MM.1S (cell line): ENCODE data around the gene TMEM204.

Experiments
- DNase-seq: peaks from one replicate; pipeline ENCODE4 v3.0.0-alpha.2; 2015
- H2AFZ ChIP-seq: fragments of 300-600 bp; sonication (generic); 2 replicates; pipeline ENCODE4 v1.6.0; 2016; ENCODE audit warnings: antibody characterized with exemption, low read length
- H3F3A ChIP-seq: fragments of 300-600 bp; sonication (generic); 2 replicates; pipeline ENCODE4 v1.6.1; 2016; ENCODE audit warnings: mild to moderate bottlenecking, antibody characterized with exemption, low read length, moderate library complexity, mixed read lengths; ENCODE audit not compliant: insufficient read depth
- H3K27ac ChIP-seq: fragments of 300-600 bp; sonication (generic); 2 replicates; pipeline ENCODE4 v1.5.1; 2016; ENCODE audit warnings: mild to moderate bottlenecking, low read length
- H3K27me3 ChIP-seq: fragments of 300-600 bp; sonication (generic); replicated peaks from 2 replicates; pipeline ENCODE4 v1.6.0; 2016; ENCODE audit warnings: low read length; ENCODE audit not compliant: insufficient read depth
- H3K36me3 ChIP-seq: fragments of 300-600 bp; sonication (generic); replicated peaks from 2 replicates; pipeline ENCODE4 v1.6.1; 2016; ENCODE audit warnings: mild to moderate bottlenecking, low read length, mixed read lengths; ENCODE audit not compliant: insufficient read depth
- H3K4me1 ChIP-seq: fragments of 300-600 bp; sonication (generic); 2 replicates; pipeline ENCODE4 v1.6.1; 2016; ENCODE audit warnings: low read length, mixed read lengths
- H3K4me2 ChIP-seq: fragments of 300-600 bp; sonication (generic); 2 replicates; pipeline ENCODE4 v1.6.0; 2016; ENCODE audit warnings: low read depth, low read length
- H3K4me3 ChIP-seq: fragments of 300-600 bp; sonication (generic); 2 replicates; pipeline ENCODE4 v1.5.1; 2016; ENCODE audit warnings: low read length, mixed read lengths
- H3K79me2 ChIP-seq: fragments of 300-600 bp; sonication (generic); 2 replicates; pipeline ENCODE4 v1.6.1; 2016; ENCODE audit warnings: mixed run types, low read length, mixed read lengths
- H3K9ac ChIP-seq: fragments of 300-600 bp; sonication (generic); 2 replicates; pipeline ENCODE4 v1.6.1; 2016; ENCODE audit warnings: low read length, mixed read lengths
- H3K9me2 ChIP-seq: fragments of 300-600 bp; sonication (generic); replicated peaks from 2 replicates; pipeline ENCODE4 v1.6.1; 2016; ENCODE audit warnings: mild to moderate bottlenecking, low read length, mixed read lengths; ENCODE audit not compliant: insufficient read depth
- H3K9me3 ChIP-seq: fragments of 300-600 bp; sonication (generic); replicated peaks from 2 replicates; pipeline ENCODE4 v1.6.1; 2016; ENCODE audit warnings: mild to moderate bottlenecking, low read length, mixed read lengths; ENCODE audit not compliant: insufficient read depth
- H4K20me1 ChIP-seq: fragments of 300-600 bp; sonication (generic); 2 replicates; pipeline ENCODE4 v1.6.1; 2016; ENCODE audit warnings: mild to moderate bottlenecking, low read length, moderate library complexity, mixed read lengths; ENCODE audit not compliant: insufficient read depth
- EZH2 ChIP-seq: fragments of 300-600 bp; sonication (generic); optimal IDR thresholded peaks from 2 replicates; pipeline ENCODE3; 2017; ENCODE audit warnings: low read depth, mild to moderate bottlenecking, antibody characterized with exemption, low read length, mixed read lengths
- EZH2phosphoT487 ChIP-seq: fragments of 300-600 bp; sonication (generic); IDR thresholded peaks from 2 replicates; pipeline ENCODE4 v1.6.1; 2018; ENCODE audit warnings: antibody characterized with exemption, low read length
- TF ChIP-seq, protein P1 (sequence below): fragments of 300-600 bp; sonication (generic); IDR thresholded peaks from 2 replicates; pipeline ENCODE4 v1.5.1; 2016; ENCODE audit warnings: antibody characterized with exemption, low read length, mixed read lengths

The TMEM204 gene

GRCh38 chr16:1557074-1557473 lies 23.6 kb downstream of the TMEM204 start:
- Histone ChIP-seq H3K27ac (no peak overlapping the region), H4K20me1 (no peaks in the 10 kb centered on the region), H3K79me2 (no peaks in the 10 kb centered on the region), H3K4me3 (no peak overlapping the region), H3K4me1 (no peaks in the 10 kb centered on the region), H3K36me3 (no peaks in the 10 kb centered on the region), H2AFZ (no peak overlapping the region), H3F3A (no peaks in the 10 kb centered on the region), H3K9me2 (no peaks in the 10 kb centered on the region), H3K27me3 (no peaks in the 10 kb centered on the region), H3K9me3 (no peaks in the 10 kb centered on the region), H3K4me2 (no peak overlapping the region), H3K9ac (no peak overlapping the region)
- no peak for DNase-seq
- TF ChIP-seq EZH2: no peak
- TF ChIP-seq EZH2phosphoT487: no peak
- TF ChIP-seq, protein P1, sequence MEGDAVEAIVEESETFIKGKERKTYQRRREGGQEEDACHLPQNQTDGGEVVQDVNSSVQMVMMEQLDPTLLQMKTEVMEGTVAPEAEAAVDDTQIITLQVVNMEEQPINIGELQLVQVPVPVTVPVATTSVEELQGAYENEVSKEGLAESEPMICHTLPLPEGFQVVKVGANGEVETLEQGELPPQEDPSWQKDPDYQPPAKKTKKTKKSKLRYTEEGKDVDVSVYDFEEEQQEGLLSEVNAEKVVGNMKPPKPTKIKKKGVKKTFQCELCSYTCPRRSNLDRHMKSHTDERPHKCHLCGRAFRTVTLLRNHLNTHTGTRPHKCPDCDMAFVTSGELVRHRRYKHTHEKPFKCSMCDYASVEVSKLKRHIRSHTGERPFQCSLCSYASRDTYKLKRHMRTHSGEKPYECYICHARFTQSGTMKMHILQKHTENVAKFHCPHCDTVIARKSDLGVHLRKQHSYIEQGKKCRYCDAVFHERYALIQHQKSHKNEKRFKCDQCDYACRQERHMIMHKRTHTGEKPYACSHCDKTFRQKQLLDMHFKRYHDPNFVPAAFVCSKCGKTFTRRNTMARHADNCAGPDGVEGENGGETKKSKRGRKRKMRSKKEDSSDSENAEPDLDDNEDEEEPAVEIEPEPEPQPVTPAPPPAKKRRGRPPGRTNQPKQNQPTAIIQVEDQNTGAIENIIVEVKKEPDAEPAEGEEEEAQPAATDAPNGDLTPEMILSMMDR: no peak

GRCh38 chr16:1557576-1557975 lies 24.1 kb downstream of the TMEM204 start:
- no peaks in the 10 kb centered on the region for H3F3A ChIP-seq
- H2AFZ ChIP-seq: no peak overlapping the region
- no peak overlapping the region for H3K9ac ChIP-seq
- H4K20me1 ChIP-seq: no peaks in the 10 kb centered on the region
- H3K9me2 ChIP-seq: no peaks in the 10 kb centered on the region
- no peak overlapping the region for H3K27ac ChIP-seq
- TF ChIP-seq EZH2phosphoT487 (no peak), EZH2 (no peak)
- TF ChIP-seq, protein P1: no peak
- H3K4me1 ChIP-seq: no peaks in the 10 kb centered on the region
- H3K36me3 ChIP-seq: no peaks in the 10 kb centered on the region
- DNase-seq: no peak
- H3K4me2 ChIP-seq: no peak overlapping the region
- no peak overlapping the region for H3K4me3 ChIP-seq
- no peaks in the 10 kb centered on the region for H3K79me2 ChIP-seq
- no peaks in the 10 kb centered on the region for H3K27me3 ChIP-seq
- no peaks in the 10 kb centered on the region for H3K9me3 ChIP-seq

GRCh38 chr16:1559446-1559975 lies 26.0 kb downstream of the TMEM204 start:
- H3K9me3 ChIP-seq: no peaks in the 10 kb centered on the region
- H3K9ac ChIP-seq: no peak overlapping the region
- H3K27me3 ChIP-seq: no peaks in the 10 kb centered on the region
- no peaks in the 10 kb centered on the region for H4K20me1 ChIP-seq
- TF ChIP-seq EZH2 (no peak), EZH2phosphoT487 (no peak)
- TF ChIP-seq, protein P1: no peak
- DNase-seq: no peak
- no peak overlapping the region for H3K4me3 ChIP-seq
- no peaks in the 10 kb centered on the region for H3K36me3 ChIP-seq
- no peak overlapping the region for H2AFZ ChIP-seq
- no peaks in the 10 kb centered on the region for H3K9me2 ChIP-seq
- H3K27ac ChIP-seq: no peak overlapping the region
- H3K79me2 ChIP-seq: no peaks in the 10 kb centered on the region
- H3K4me1 ChIP-seq: no peaks in the 10 kb centered on the region
- no peak overlapping the region for H3K4me2 ChIP-seq
- no peaks in the 10 kb centered on the region for H3F3A ChIP-seq
